HEK293T (cell line): ENCODE results near the gene CHAF1A.

Experiments used
- CTCF ChIA-PET: fragments of 350-600 bp; formaldehyde crosslinking; extraction: SDS; loops from one replicate; lab custom pipeline; 2021; ENCODE audit warnings: antibody characterized with exemption, inconsistent platforms; lab: Yijun Ruan, JAX
- POLR2A ChIA-PET: fragments of 350-600 bp; formaldehyde crosslinking; extraction: SDS; loops from one replicate; lab custom pipeline; 2020; ENCODE audit warnings: antibody characterized with exemption, inconsistent platforms; lab: Yijun Ruan, JAX
- DNase-seq: peaks from one replicate; pipeline ENCODE4 v3.0.0; 2012; ENCODE audit warnings: mixed read lengths; ENCODE audit errors: extremely low spot score
- ARNT ChIP-seq: fragments of 450-650 bp; IDR thresholded peaks from 2 replicates; pipeline ENCODE4 v1.6.1; 2017; ENCODE audit warnings: mild to moderate bottlenecking
- BHLHE40 ChIP-seq: fragments of 450-650 bp; IDR thresholded peaks from 2 replicates; pipeline ENCODE4 v1.6.1; 2016; ENCODE audit warnings: mild to moderate bottlenecking, moderate library complexity, borderline replicate concordance
- CTBP1 ChIP-seq: fragments of 450-650 bp; IDR thresholded peaks from 2 replicates; pipeline ENCODE4 v1.6.1; 2016; ENCODE audit warnings: borderline replicate concordance
- ELF4 ChIP-seq: fragments of 450-650 bp; IDR thresholded peaks from 2 replicates; pipeline ENCODE4 v1.6.1; 2017; ENCODE audit warnings: antibody characterized with exemption
- FOXA1 ChIP-seq: fragments of 450-650 bp; IDR thresholded peaks from 2 replicates; pipeline ENCODE4 v1.6.1; 2016; ENCODE audit warnings: mild to moderate bottlenecking
- FOXK2 ChIP-seq: fragments of 450-650 bp; IDR thresholded peaks from 2 replicates; pipeline ENCODE4 v1.6.1; 2016; ENCODE audit warnings: mild to moderate bottlenecking
- FOXM1 ChIP-seq: fragments of 450-650 bp; IDR thresholded peaks from 2 replicates; pipeline ENCODE4 v1.6.1; 2017; ENCODE audit warnings: mild to moderate bottlenecking, borderline replicate concordance
- HDGF ChIP-seq: fragments of 450-650 bp; IDR thresholded peaks from 2 replicates; pipeline ENCODE4 v1.6.1; 2017; ENCODE audit warnings: antibody characterized with exemption, borderline replicate concordance
- L3MBTL2 ChIP-seq: fragments of 450-650 bp; conservative IDR thresholded peaks from 2 replicates; pipeline ENCODE4 v1.6.1; 2016; ENCODE audit warnings: mild to moderate bottlenecking
- LEF1 ChIP-seq: fragments of 450-650 bp; IDR thresholded peaks from 2 replicates; pipeline ENCODE4 v1.6.1; 2017; ENCODE audit warnings: mild to moderate bottlenecking, borderline replicate concordance
- NFRKB ChIP-seq: fragments of 450-650 bp; IDR thresholded peaks from 2 replicates; pipeline ENCODE4 v1.6.1; 2016; ENCODE audit warnings: mild to moderate bottlenecking, moderate library complexity
- PKNOX1 ChIP-seq: fragments of 450-650 bp; IDR thresholded peaks from 2 replicates; pipeline ENCODE4 v1.6.1; 2016
- SP1 ChIP-seq: fragments of 450-650 bp; IDR thresholded peaks from 2 replicates; pipeline ENCODE4 v1.6.1; 2017
- SUZ12 ChIP-seq: fragments of 450-650 bp; IDR thresholded peaks from 2 replicates; pipeline ENCODE4 v1.6.1; 2016; ENCODE audit warnings: mild to moderate bottlenecking
- TARDBP ChIP-seq: fragments of 450-650 bp; IDR thresholded peaks from 2 replicates; pipeline ENCODE4 v1.6.1; 2016
- ZNF384 ChIP-seq: fragments of 450-650 bp; IDR thresholded peaks from 2 replicates; pipeline ENCODE4 v1.6.1; 2016

CHAF1A gene

GRCh38 chr19:4373601-4374497 lies 28.6 kb upstream of the CHAF1A start:
- DNase-seq, result no peak
- no peak for TF ChIP-seq LEF1
- TF ChIP-seq PKNOX1, result no peak
- no peak for TF ChIP-seq CTBP1
- TF ChIP-seq ARNT, result no peak
- TF ChIP-seq L3MBTL2, result no peak
- TF ChIP-seq HDGF, result no peak
- no peak for TF ChIP-seq ZNF384
- no peak for TF ChIP-seq SP1
- no peak for TF ChIP-seq NFRKB
- no peak for TF ChIP-seq TARDBP
- POLR2A ChIA-PET, result no interaction called here
- CTCF ChIA-PET, result no interaction called here

DNA sequence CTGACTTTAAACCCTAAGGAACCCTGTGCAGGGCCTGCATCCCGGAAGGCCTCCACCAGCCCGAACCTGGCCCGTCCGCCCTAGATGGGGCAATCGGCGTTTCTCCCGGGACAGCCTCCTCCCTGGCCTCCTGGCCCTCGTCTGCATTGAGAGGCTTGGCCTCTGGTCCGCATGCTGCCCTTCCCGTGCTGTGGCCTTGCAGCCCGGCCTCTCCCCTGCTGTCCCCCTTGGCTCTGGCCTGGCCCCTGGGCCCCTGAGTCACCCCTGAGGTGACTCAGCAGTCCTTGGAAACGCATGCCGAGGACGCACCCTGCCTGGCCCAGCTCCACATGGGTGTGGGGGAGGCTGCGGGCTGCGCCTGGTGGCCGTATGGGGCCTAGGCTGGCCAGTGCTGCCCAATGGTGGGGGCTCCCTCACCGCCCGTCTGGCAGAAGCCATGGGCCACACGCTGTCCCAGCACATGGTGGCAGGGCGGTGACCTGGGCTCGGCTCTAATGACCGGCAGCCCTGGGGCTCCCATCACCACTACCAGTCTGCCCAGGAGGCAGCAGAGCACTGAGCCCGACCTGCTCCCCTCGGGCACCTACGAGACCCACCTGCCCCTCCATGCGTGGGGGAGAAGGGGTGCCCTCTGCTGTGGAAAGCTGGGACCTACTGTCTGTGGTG lies 27.8 kb upstream of the CHAF1A start:
- no peak for DNase-seq
- ChIA-PET POLR2A (no interaction called here), CTCF (interaction anchor here (0.7 to 3.0 kb wide), 2 partner anchors 22 to 107 kb away, joined by 3 to 12 read pairs; no protein-coding TSS in a partner anchor)
- TF ChIP-seq SP1, result no peak
- TF ChIP-seq FOXM1, result no peak
- TF ChIP-seq LEF1, result no peak
- no peak for TF ChIP-seq HDGF
- no peak for TF ChIP-seq NFRKB
- TF ChIP-seq ELF4, result no peak
- TF ChIP-seq ARNT, result no peak
- TF ChIP-seq ZNF384, result no peak
- TF ChIP-seq TARDBP, result no peak
- TF ChIP-seq FOXK2, result no peak
- TF ChIP-seq SUZ12, result no peak
- no peak for TF ChIP-seq BHLHE40
- TF ChIP-seq PKNOX1, result no peak
- no peak for TF ChIP-seq CTBP1
- no peak for TF ChIP-seq L3MBTL2
- TF ChIP-seq FOXA1, result no peak

GRCh38 chr19:4375164-4376027 lies 27.0 kb upstream of the CHAF1A start:
- DNase-seq, result peak; percentile 55
- TF ChIP-seq SUZ12, result no peak
- TF ChIP-seq HDGF, result no peak
- TF ChIP-seq FOXK2, result no peak
- no peak for TF ChIP-seq ZNF384
- TF ChIP-seq NFRKB, result no peak
- no peak for TF ChIP-seq ELF4
- no peak for TF ChIP-seq FOXA1
- no peak for TF ChIP-seq TARDBP
- no peak for TF ChIP-seq ARNT
- TF ChIP-seq FOXM1, result no peak
- TF ChIP-seq L3MBTL2, result no peak
- TF ChIP-seq SP1, result no peak
- no peak for TF ChIP-seq PKNOX1
- TF ChIP-seq LEF1, result no peak
- TF ChIP-seq CTBP1, result no peak
- POLR2A ChIA-PET, result interaction anchor here (1.3 to 1.5 kb wide), 2 partner anchors 27 to 32 kb away, joined by 6 to 7 read pairs; partner anchors contain the start of genes CHAF1A and MPND
- CTCF ChIA-PET, result interaction anchor here (0.7 to 3.0 kb wide), 5 partner anchors 18 to 108 kb away, joined by 3 to 13 read pairs (median 4); partner anchors contain the start of gene SH3GL1

- CTCF ChIA-PET, result interaction anchor here (0.6 to 3.0 kb wide), 6 partner anchors 17 to 149 kb away, joined by 3 to 13 read pairs (median 6); partner anchors contain the start of gene SH3GL1
- POLR2A ChIA-PET, result interaction anchor here (1.3 to 1.5 kb wide), 2 partner anchors 26 to 33 kb away, joined by 6 to 7 read pairs; partner anchors contain the start of genes CHAF1A and MPND
- TF ChIP-seq ZNF384, result no peak
- TF ChIP-seq ARNT, result no peak
- no peak for TF ChIP-seq BHLHE40
- no peak for TF ChIP-seq FOXA1
- no peak for TF ChIP-seq L3MBTL2
- TF ChIP-seq LEF1, result no peak
- TF ChIP-seq SUZ12, result no peak
- no peak for TF ChIP-seq CTBP1
- no peak for TF ChIP-seq PKNOX1
- TF ChIP-seq FOXM1, result no peak
- TF ChIP-seq FOXK2, result no peak
- no peak for TF ChIP-seq HDGF
- TF ChIP-seq NFRKB, result no peak
- no peak for TF ChIP-seq ELF4
- no peak for TF ChIP-seq SP1
- TF ChIP-seq TARDBP, result no peak
- DNase-seq, result no peak
These were observed 26.3 kb upstream of the CHAF1A start for GRCh38 chr19:4376028-4376670.
